Measurements from ENCODE around the gene RANBP1. TPM values are rescaled to one million over a fixed set of nuclear protein-coding genes. Genes with fewer than 3 reads are reported as not detected.

RANBP1 gene
- total and polyA plus RNA-seq, 9 of the 15 experiments (the other 6 are each of a cell fraction or from before 2014, with no cell fraction given) = 162 to 2,891 (median 1,289) TPM

DNA sequence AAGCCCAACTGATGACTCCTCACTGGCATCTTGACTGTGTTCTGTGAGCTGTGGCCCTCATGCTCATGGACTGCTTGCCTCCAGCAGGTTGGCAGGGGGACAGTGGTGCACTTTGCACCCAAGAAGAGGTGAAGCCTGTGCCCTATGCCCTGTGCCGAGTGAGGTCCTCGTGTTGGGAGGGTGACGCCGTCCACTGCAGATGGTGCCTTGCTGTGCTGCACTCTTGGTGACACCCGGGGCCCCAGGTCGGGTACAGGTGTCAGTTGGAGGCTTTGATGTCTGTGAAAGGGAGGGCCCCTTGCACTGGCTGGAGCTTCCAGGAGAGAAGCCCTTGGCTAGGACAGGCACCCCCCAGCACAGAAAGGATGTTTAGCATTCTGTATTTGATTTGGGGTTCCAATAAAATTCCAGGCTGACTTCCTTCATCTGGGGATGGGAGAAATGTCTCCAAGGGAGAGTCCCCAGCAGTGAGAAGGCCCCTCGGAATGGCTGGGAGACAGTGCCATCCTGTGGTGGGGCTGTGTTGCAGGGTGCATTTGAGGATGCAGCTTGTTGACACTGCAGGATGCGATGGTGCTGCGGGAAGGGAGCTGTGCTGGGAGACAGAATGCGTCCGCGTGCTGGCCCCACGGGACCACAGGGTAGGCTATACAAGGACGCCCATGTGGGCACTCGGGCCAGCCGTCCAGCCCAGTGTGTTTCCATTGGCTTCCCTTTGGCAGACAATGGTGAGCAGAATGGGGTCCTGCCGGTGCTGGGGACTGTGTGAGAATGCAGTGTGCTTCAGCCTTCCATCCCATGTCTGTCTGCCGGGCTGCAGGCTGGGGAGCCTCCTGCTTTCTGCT is 13.2 kb downstream of the RANBP1 start (continued):
- TF ChIP-seq ILK (tag; IDR thresholded peaks at IDR 0.05; ENCODE audit: borderline replicate concordance, low read depth) (no peak), POLR2AphosphoS2 (IDR thresholded peaks at IDR 0.05; ENCODE audit: low read length) (peak; percentile 95), NELFE (IDR thresholded peaks at IDR 0.05; ENCODE audit: insufficient read depth, insufficient read length) (no peak), FIP1L1 (IDR thresholded peaks at IDR 0.05; ENCODE audit: low read depth, low read length, poor library complexity, severe bottlenecking) (peak; percentile 72), MECOM (CRISPR knock-in tag; IDR thresholded peaks at IDR 0.05) (no peak), CBX3 (IDR thresholded peaks at IDR 0.05; ENCODE audit: borderline replicate concordance in 1 of 2, low read length in 2 of 2) (peak in 1 of 2 experiments; percentile 64; a peak in 1 of 3 replicates), MTA1 (IDR thresholded peaks at IDR 0.05; ENCODE audit: borderline replicate concordance) (no peak), SMARCA5 (IDR thresholded peaks at IDR 0.05) (no peak), E2F3 (CRISPR knock-in tag; IDR thresholded peaks at IDR 0.05) (peak; percentile 49; the same call in 1 of the 2 replicates), ZNF347 (CRISPR knock-in tag; IDR thresholded peaks at IDR 0.05; ENCODE audit: low read depth) (no peak; the same call in 1 of the 2 replicates), SUPT5H (IDR thresholded peaks at IDR 0.05) (peak; percentile 47), EZH2 (IDR thresholded peaks at IDR 0.05; ENCODE audit: borderline replicate concordance, low read depth, low read length) (no peak)
- TF ChIP-seq, protein P1, sequence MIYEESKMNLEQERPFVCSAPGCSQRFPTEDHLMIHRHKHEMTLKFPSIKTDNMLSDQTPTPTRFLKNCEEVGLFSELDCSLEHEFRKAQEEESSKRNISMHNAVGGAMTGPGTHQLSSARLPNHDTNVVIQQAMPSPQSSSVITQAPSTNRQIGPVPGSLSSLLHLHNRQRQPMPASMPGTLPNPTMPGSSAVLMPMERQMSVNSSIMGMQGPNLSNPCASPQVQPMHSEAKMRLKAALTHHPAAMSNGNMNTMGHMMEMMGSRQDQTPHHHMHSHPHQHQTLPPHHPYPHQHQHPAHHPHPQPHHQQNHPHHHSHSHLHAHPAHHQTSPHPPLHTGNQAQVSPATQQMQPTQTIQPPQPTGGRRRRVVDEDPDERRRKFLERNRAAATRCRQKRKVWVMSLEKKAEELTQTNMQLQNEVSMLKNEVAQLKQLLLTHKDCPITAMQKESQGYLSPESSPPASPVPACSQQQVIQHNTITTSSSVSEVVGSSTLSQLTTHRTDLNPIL (CRISPR knock-in tag; IDR thresholded peaks at IDR 0.05) = no peak
- TF ChIP-seq, protein P2, sequence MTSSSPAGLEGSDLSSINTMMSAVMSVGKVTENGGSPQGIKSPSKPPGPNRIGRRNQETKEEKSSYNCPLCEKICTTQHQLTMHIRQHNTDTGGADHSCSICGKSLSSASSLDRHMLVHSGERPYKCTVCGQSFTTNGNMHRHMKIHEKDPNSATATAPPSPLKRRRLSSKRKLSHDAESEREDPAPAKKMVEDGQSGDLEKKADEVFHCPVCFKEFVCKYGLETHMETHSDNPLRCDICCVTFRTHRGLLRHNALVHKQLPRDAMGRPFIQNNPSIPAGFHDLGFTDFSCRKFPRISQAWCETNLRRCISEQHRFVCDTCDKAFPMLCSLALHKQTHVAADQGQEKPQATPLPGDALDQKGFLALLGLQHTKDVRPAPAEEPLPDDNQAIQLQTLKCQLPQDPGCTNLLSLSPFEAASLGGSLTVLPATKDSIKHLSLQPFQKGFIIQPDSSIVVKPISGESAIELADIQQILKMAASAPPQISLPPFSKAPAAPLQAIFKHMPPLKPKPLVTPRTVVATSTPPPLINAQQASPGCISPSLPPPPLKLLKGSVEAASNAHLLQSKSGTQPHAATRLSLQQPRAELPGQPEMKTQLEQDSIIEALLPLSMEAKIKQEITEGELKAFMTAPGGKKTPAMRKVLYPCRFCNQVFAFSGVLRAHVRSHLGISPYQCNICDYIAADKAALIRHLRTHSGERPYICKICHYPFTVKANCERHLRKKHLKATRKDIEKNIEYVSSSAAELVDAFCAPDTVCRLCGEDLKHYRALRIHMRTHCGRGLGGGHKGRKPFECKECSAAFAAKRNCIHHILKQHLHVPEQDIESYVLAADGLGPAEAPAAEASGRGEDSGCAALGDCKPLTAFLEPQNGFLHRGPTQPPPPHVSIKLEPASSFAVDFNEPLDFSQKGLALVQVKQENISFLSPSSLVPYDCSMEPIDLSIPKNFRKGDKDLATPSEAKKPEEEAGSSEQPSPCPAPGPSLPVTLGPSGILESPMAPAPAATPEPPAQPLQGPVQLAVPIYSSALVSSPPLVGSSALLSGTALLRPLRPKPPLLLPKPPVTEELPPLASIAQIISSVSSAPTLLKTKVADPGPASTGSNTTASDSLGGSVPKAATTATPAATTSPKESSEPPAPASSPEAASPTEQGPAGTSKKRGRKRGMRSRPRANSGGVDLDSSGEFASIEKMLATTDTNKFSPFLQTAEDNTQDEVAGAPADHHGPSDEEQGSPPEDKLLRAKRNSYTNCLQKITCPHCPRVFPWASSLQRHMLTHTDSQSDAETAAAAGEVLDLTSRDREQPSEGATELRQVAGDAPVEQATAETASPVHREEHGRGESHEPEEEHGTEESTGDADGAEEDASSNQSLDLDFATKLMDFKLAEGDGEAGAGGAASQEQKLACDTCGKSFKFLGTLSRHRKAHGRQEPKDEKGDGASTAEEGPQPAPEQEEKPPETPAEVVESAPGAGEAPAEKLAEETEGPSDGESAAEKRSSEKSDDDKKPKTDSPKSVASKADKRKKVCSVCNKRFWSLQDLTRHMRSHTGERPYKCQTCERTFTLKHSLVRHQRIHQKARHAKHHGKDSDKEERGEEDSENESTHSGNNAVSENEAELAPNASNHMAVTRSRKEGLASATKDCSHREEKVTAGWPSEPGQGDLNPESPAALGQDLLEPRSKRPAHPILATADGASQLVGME (CRISPR knock-in tag; IDR thresholded peaks at IDR 0.05) = peak; percentile 90
- TF ChIP-seq, protein P3, sequence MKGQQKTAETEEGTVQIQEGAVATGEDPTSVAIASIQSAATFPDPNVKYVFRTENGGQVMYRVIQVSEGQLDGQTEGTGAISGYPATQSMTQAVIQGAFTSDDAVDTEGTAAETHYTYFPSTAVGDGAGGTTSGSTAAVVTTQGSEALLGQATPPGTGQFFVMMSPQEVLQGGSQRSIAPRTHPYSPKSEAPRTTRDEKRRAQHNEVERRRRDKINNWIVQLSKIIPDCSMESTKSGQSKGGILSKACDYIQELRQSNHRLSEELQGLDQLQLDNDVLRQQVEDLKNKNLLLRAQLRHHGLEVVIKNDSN (CRISPR knock-in tag; IDR thresholded peaks at IDR 0.05) = no peak
- TF ChIP-seq, protein P4, sequence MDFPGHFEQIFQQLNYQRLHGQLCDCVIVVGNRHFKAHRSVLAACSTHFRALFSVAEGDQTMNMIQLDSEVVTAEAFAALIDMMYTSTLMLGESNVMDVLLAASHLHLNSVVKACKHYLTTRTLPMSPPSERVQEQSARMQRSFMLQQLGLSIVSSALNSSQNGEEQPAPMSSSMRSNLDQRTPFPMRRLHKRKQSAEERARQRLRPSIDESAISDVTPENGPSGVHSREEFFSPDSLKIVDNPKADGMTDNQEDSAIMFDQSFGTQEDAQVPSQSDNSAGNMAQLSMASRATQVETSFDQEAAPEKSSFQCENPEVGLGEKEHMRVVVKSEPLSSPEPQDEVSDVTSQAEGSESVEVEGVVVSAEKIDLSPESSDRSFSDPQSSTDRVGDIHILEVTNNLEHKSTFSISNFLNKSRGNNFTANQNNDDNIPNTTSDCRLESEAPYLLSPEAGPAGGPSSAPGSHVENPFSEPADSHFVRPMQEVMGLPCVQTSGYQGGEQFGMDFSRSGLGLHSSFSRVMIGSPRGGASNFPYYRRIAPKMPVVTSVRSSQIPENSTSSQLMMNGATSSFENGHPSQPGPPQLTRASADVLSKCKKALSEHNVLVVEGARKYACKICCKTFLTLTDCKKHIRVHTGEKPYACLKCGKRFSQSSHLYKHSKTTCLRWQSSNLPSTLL (IDR thresholded peaks at IDR 0.05) = no peak

All from K562 (cell line).